Measurements from ENCODE around the gene FUBP1. TPM values are rescaled to one million over a fixed set of nuclear protein-coding genes. Genes with fewer than 3 reads are reported as not detected.
A peak's percentile ranks its signal among the peaks of the same experiment; 100 is the strongest.

The FUBP1 gene
- total and polyA plus RNA-seq, 9 of the 15 experiments (the other 6 are each of a cell fraction or from before 2014, with no cell fraction given), result 104 to 294 (median 213) TPM

- Histone ChIP-seq H2AFZ (ENCODE audit: low read depth, low read length) (no peak overlapping the region), H3K4me1 (replicated peaks in 1 of 2; ENCODE audit: control insufficient read depth in 2 of 2, insufficient read depth in 2 of 2, low read length in 2 of 2) (0 out of 5 replicates have a peak, but pooled peaks cover 0 to 4% of the 10 kb centered on the region in 2 experiments), H3K4me3 (peak overlapping the region; percentile 67), H4K20me1 (replicated peaks; ENCODE audit: control insufficient read depth, insufficient read depth, low read length) (peaks cover 27% of the 10 kb centered on the region), H3K9ac (ENCODE audit: insufficient read depth in 1 of 2, low read depth in 2 of 2, low read length in 2 of 2) (peak overlapping the region; percentile 12 to 100; a peak in 3 of 4 replicates), H3K36me3 (ENCODE audit: control insufficient read depth, insufficient read depth, low read length) (peaks cover 60% of the 10 kb centered on the region), H3K9me1 (ENCODE audit: control insufficient read depth, insufficient read depth, low read length) (no peaks in the 10 kb centered on the region), H3K27ac (ENCODE audit: extremely low read depth, low read depth, low read length) (peak overlapping the region; percentile 11; the same call in 2 of the 3 replicates), H3K27me3 (ENCODE audit: control insufficient read depth in 2 of 2, insufficient read depth in 2 of 2, low read length in 2 of 2) (no peaks in the 10 kb centered on the region), H3K9me3 (replicated peaks; ENCODE audit: control insufficient read depth, insufficient read depth, low read depth, low read length) (no peaks in the 10 kb centered on the region), H3K4me2 (ENCODE audit: insufficient read depth, low read length) (peak overlapping the region; percentile 91), H3K79me2 (ENCODE audit: control insufficient read depth, insufficient read depth, low read length) (peaks cover 100% of the 10 kb centered on the region)
- CTCF ChIA-PET (ENCODE audit: low intra/inter-chr PET ratio), result interaction anchor here (0.6 to 4.2 kb wide), 2 partner anchors 138 to 217 kb away, joined by 3 to 31 read pairs; partner anchors contain the start of gene USP33
- in situ Hi-C loops (cut with MboI), result loop anchor here (5.0 kb wide), 1 partner anchor 136 kb away; no protein-coding TSS in a partner anchor
- intact Hi-C loops (cut with micrococcal nuclease), result loop anchor here (5.0 to 10.0 kb wide), 2 partner anchors 79 to 294 kb away; partner anchors contain the start of gene ZZZ3
- no TSS peak for BruUV-seq (replicated peaks)
- TF ChIP-seq E2F4 (CRISPR knock-in tag; IDR thresholded peaks at IDR 0.05; ENCODE audit: low read depth) (no peak), ZBTB1 (CRISPR knock-in tag; IDR thresholded peaks at IDR 0.05; ENCODE audit: borderline replicate concordance, low read depth) (no peak), HMBOX1 (IDR thresholded peaks at IDR 0.05) (0 out of 2 replicates have a peak, but pooled peaks have one; percentile 20), NFIX (CRISPR knock-in tag; IDR thresholded peaks at IDR 0.05; ENCODE audit: low read depth) (no peak)
- ATAC-seq (no peak), DNase-seq (ENCODE audit: extremely low read depth in 1 of 4, low spot score in 3 of 4) (no peak), FAIRE-seq (no peak)
- POLR2A ChIA-PET, result interaction anchor here (0.6 to 7.9 kb wide), 12 partner anchors 9 to 882 kb away, joined by 3 to 199 read pairs (median 5); partner anchors contain the start of gene DNAJB4
- 5% methylated on average over 2 of the region's 2 CpGs for WGBS (ENCODE audit: insufficient coverage, low coverage, missing lambda C conversion rate)
Measured at GRCh38 chr1:77975907-77976306, 3.0 kb downstream of the FUBP1 start.
